ENCODE measurements around the gene GPR152. TPM values are rescaled to one million over a fixed set of nuclear protein-coding genes. Genes with fewer than 3 reads are reported as not detected.

Gene GPR152
- total and polyA plus RNA-seq, 2 of the 8 experiments (the other 6 are each of a cell fraction or from before 2014, with no cell fraction given), result not detected

DNA sequence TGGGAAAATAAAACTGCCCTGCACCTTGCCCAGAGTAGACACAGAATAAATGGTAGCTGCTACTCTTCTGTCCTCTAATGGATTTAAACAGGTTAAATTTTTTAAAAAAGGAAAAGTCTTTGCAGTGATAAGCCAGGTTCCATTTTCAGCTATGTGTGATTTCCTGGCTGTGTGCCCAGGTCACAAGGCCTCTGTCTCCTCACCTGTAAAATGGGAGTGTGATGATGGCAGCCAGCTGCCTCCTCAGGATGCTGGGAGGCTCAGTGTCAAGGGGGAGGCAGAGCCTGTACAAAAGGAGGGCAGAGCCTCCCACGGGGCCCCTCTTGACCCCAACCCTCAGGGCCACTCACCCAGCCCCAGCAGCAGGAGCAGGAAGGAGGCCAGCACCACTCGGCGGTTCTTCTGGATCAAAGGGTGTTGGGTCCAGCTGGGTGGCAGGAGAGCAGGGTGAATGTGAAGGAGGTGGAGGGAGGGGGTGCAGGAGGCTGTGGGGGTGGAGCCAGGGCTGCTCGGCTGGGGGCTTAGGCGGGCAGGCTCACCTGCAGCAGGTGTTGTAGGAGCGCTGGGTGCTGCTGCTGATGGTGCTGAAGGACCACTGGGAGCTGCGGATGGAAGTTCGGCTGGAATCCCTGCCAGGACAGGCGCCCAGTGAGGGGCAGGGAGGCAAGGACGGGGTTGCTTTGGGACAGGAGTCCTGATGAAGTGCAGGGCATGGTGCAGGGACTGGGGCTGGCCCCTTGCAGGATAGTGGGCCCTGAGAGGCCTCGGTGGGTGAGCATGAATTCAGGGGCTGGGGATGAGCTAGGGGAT is 14.6 kb upstream of the GPR152 start (continued):
- TF ChIP-seq CHD2 (IDR thresholded peaks at IDR 0.05; ENCODE audit: low read length) (no peak), CBX8 (IDR thresholded peaks at IDR 0.05; ENCODE audit: borderline replicate concordance, low read depth, low read length) (no peak), BACH1 (IDR thresholded peaks at IDR 0.05; ENCODE audit: low read length) (no peak), SP4 (IDR thresholded peaks at IDR 0.05; ENCODE audit: low read length) (no peak), SP1 (IDR thresholded peaks at IDR 0.05; ENCODE audit: low read depth, low read length) (no peak), ZNF274 (IDR thresholded peaks at IDR 0.05; ENCODE audit: borderline replicate concordance, extremely low read depth, low read length) (no peak)
- TF ChIP-seq, protein P1, sequence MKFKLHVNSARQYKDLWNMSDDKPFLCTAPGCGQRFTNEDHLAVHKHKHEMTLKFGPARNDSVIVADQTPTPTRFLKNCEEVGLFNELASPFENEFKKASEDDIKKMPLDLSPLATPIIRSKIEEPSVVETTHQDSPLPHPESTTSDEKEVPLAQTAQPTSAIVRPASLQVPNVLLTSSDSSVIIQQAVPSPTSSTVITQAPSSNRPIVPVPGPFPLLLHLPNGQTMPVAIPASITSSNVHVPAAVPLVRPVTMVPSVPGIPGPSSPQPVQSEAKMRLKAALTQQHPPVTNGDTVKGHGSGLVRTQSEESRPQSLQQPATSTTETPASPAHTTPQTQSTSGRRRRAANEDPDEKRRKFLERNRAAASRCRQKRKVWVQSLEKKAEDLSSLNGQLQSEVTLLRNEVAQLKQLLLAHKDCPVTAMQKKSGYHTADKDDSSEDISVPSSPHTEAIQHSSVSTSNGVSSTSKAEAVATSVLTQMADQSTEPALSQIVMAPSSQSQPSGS (IDR thresholded peaks at IDR 0.05; ENCODE audit: low read length), result no peak

All from H1 (cell line).